HepG2 (cell line): Measurements from ENCODE around the gene NHERF2. TPM values are rescaled to one million over a fixed set of nuclear protein-coding genes. Genes with fewer than 3 reads are reported as not detected.

Experiments
- ARNT2 ChIP-seq: sonication (generic); formaldehyde crosslinking; IDR thresholded peaks from 2 replicates; pipeline ENCODE4 v1.8.0; 2022; ENCODE audit warnings: mild to moderate bottlenecking, low read depth, missing genetic modification reagents, moderate library complexity
- EHMT2 ChIP-seq: fragments of 200-600 bp; sonication (generic); IDR thresholded peaks from 2 replicates; pipeline ENCODE4 v1.7.0; 2017; ENCODE audit warnings: antibody characterized with exemption, low read depth, low read length, borderline replicate concordance
- MAFK ChIP-seq, 2 experiments: IDR thresholded peaks in 1 of 2; conservative IDR thresholded peaks in 1 of 2; 2 replicates each; pipeline ENCODE4 v1.6.1; 2011; ENCODE audit warnings: improper control_type of control experiment in 2 of 2, low read length in 2 of 2
- MAZ ChIP-seq, 2 experiments: sonication (generic) in 1 of 2; formaldehyde crosslinking in 1 of 2; IDR thresholded peaks; 2 replicates each; pipeline versions ENCODE4 v1.5.0 to v1.6.1; 2012 to 2020; ENCODE audit warnings: low read depth in 2 of 2, mild to moderate bottlenecking in 2 of 2, borderline replicate concordance in 1 of 2, improper control_type of control experiment in 1 of 2, low read length in 1 of 2, missing genetic modification reagents in 1 of 2, moderate library complexity in 1 of 2
- MIER3 ChIP-seq: IDR thresholded peaks from 2 replicates; pipeline ENCODE4 v1.6.1; 2016; ENCODE audit warnings: missing compliant biosample characterization, borderline replicate concordance
- NBN ChIP-seq: fragments of 450-650 bp; conservative IDR thresholded peaks from 2 replicates; pipeline ENCODE4 v1.6.1; 2017
- NR0B2 ChIP-seq: sonication (generic); formaldehyde crosslinking; IDR thresholded peaks from 2 replicates; pipeline ENCODE4 v1.4.0; 2020; ENCODE audit warnings: mild to moderate bottlenecking, missing genetic modification reagents
- NR2F2 ChIP-seq: IDR thresholded peaks from 2 replicates; pipeline ENCODE4 v1.6.1; 2012; ENCODE audit warnings: low read depth, inconsistent platforms, borderline replicate concordance
- RFXAP ChIP-seq: sonication (generic); formaldehyde crosslinking; IDR thresholded peaks from 2 replicates; pipeline ENCODE4 v1.4.0; 2020; ENCODE audit warnings: missing genetic modification reagents, borderline replicate concordance
- TBX2 ChIP-seq: sonication (generic); formaldehyde crosslinking; IDR thresholded peaks from 2 replicates; pipeline ENCODE4 v1.5.0; 2020; ENCODE audit warnings: missing genetic modification reagents, mild to moderate bottlenecking, borderline replicate concordance
- TFE3 ChIP-seq: IDR thresholded peaks from 2 replicates; pipeline ENCODE4 v1.6.1; 2016
- THAP11 ChIP-seq: IDR thresholded peaks from 2 replicates; pipeline ENCODE4 v1.6.1; 2016; ENCODE audit warnings: missing biosample characterization, missing genetic modification reagents
- ZBTB2 ChIP-seq: sonication (generic); formaldehyde crosslinking; IDR thresholded peaks from 2 replicates; pipeline ENCODE4 v1.8.0; 2022; ENCODE audit warnings: low read depth, missing genetic modification reagents
- ZBTB39 ChIP-seq: sonication (generic); formaldehyde crosslinking; IDR thresholded peaks from 2 replicates; pipeline ENCODE4 v1.5.0; 2020; ENCODE audit warnings: missing genetic modification reagents
- ZFP90 ChIP-seq: sonication (generic); formaldehyde crosslinking; IDR thresholded peaks from 2 replicates; pipeline ENCODE4 v1.8.0; 2022; ENCODE audit warnings: missing genetic modification reagents, mild to moderate bottlenecking, inconsistent platforms, borderline replicate concordance
- ZNF18 ChIP-seq: sonication (generic); formaldehyde crosslinking; IDR thresholded peaks from 2 replicates; pipeline ENCODE4 v1.8.0; 2022; ENCODE audit warnings: mild to moderate bottlenecking, missing genetic modification reagents; ENCODE audit not compliant: insufficient replicate concordance
- ZNF234 ChIP-seq: sonication (generic); formaldehyde crosslinking; conservative IDR thresholded peaks from 2 replicates; pipeline ENCODE4 v1.5.1; 2020; ENCODE audit warnings: mild to moderate bottlenecking, missing genetic modification reagents
- ZNF678 ChIP-seq: sonication (generic); formaldehyde crosslinking; IDR thresholded peaks from 2 replicates; pipeline ENCODE4 v1.4.0; 2020; ENCODE audit warnings: mild to moderate bottlenecking, missing genetic modification reagents
- ZNF724P ChIP-seq: sonication (generic); formaldehyde crosslinking; IDR thresholded peaks from 2 replicates; pipeline ENCODE4 v1.8.0; 2022; ENCODE audit warnings: missing genetic modification reagents, borderline replicate concordance
- ZNF790 ChIP-seq: sonication (generic); formaldehyde crosslinking; IDR thresholded peaks from 2 replicates; pipeline ENCODE4 v1.8.0; 2022; ENCODE audit warnings: missing genetic modification reagents, mild to moderate bottlenecking, borderline replicate concordance
- ZSCAN9 ChIP-seq: IDR thresholded peaks from 2 replicates; pipeline ENCODE4 v1.6.1; 2016; ENCODE audit warnings: borderline replicate concordance
- polyA plus RNA-seq, 8 experiments: library from polyadenylated mRNA; depleted of rRNA in 3 of 8; stranded (reverse) in 7 of 8; unstranded in 1 of 8; fragments of >200 nt; fragmentation: Illumina TruSeq in 4 of 8; extraction: Trizol in 4 of 8; gene quantifications; 2 replicates each; pipeline versions ENCODE4 v1.2.1 to v1.2.3, GENCODE V29; 2011 to 2016; ENCODE audit warnings: low read depth in 4 of 8, missing spikeins in 1 of 8, mixed read lengths in 1 of 8; ENCODE audit not compliant: insufficient read depth in 1 of 8
- total RNA-seq, 5 experiments: library from RNA; depleted of rRNA; stranded (reverse); fragments of >200 nt; fragmentation: Illumina TruSeq; extraction: Trizol; gene quantifications; 2 replicates each; pipeline ENCODE4 v1.2.3, GENCODE V29; 2016; ENCODE audit warnings: low read depth in 1 of 5

The NHERF2 gene
- total and polyA plus RNA-seq, 2 of the 13 experiments (the other 11 are each of a cell fraction or from before 2014, with no cell fraction given): 23.7 to 39.3 TPM

- TF ChIP-seq ARNT2 (CRISPR knock-in tag) (peak; percentile 49; the same call in 1 of the 2 replicates), THAP11 (CRISPR knock-in tag) (peak; percentile 93), ZNF18 (CRISPR knock-in tag) (no peak), ZNF678 (no peak), TBX2 (CRISPR knock-in tag) (no peak; the same call in 1 of the 2 replicates), EHMT2 (no peak), MAFK (conservative IDR thresholded peaks at IDR 0.05 in 1 of 2, IDR thresholded peaks at IDR 0.05 in 1 of 2; ENCODE audit: low read length in 2 of 2) (no peak), ZSCAN9 (CRISPR knock-in tag) (peak; percentile 39; the same call in 1 of the 2 replicates), ZNF234 (CRISPR knock-in tag) (no peak), ZBTB2 (CRISPR knock-in tag) (peak; percentile 89), MIER3 (CRISPR knock-in tag) (no peak), ZBTB39 (no peak), NR0B2 (CRISPR knock-in tag) (0 out of 2 replicates have a peak, but pooled peaks have one; percentile 61), TFE3 (CRISPR knock-in tag) (no peak), NR2F2 (no peak), ZFP90 (peak; percentile 91), NBN (no peak), MAZ (IDR thresholded peaks at IDR 0.05; ENCODE audit: borderline replicate concordance, low read depth, low read length) (no peak), MAZ (CRISPR knock-in tag; IDR thresholded peaks at IDR 0.05; ENCODE audit: low read depth) (no peak), ZNF790 (peak; percentile 70; the same call in 1 of the 2 replicates), RFXAP (CRISPR knock-in tag) (peak; percentile 80), ZNF724P (CRISPR knock-in tag) (no peak)
Measured at GRCh38 chr16:2009791-2010510, 16.8 kb upstream of the NHERF2 start, which contains the start of gene ZNF598 (continued).
